Ureter (tissue), 1 donor: ENCODE results near the gene CDK10. TPM values are rescaled to one million over a fixed set of nuclear protein-coding genes. Genes with fewer than 3 reads are reported as not detected.
"Not testable (repeated sequence)": the region's sequence is repeated elsewhere in the genome, so short reads cannot be mapped to it uniquely, and the experiment has no call there.

Source experiments
- DNase-seq: peaks from one replicate; pipeline ENCODE4 v3.0.0-alpha.2; 2020; ENCODE audit warnings: low spot score
- total RNA-seq: library from RNA; stranded (reverse); gene quantifications from one replicate; pipeline ENCODE4 v1.2.4, GENCODE V29; 2023
- donor health status: DM: yes; HTN: yes; CAD: no.

The CDK10 gene
- total RNA-seq, 1 donor from 2014 or later = 89.8 TPM

- DNase-seq = no peak
Measured at GRCh38 chr16:89695875-89696669, 9.6 kb downstream of the CDK10 start.

GRCh38 chr16:89696670-89697128, 10.2 kb downstream of the CDK10 start:
- DNase-seq = no peak

- no peak for DNase-seq
Measured at GRCh38 chr16:89697161-89697615, 10.7 kb downstream of the CDK10 start.

GRCh38 chr16:89697616-89698331, 11.3 kb downstream of the CDK10 start:
- DNase-seq = no peak

- not testable (repeated sequence) for DNase-seq
Measured at GRCh38 chr16:89698717-89699116, 12.2 kb downstream of the CDK10 start.

- not testable (repeated sequence) for DNase-seq
Measured at GRCh38 chr16:89699629-89700099, 13.2 kb downstream of the CDK10 start.

GRCh38 chr16:89700100-89700648, 13.7 kb downstream of the CDK10 start:
- DNase-seq = peak; percentile 100

- DNase-seq = no peak
Measured at GRCh38 chr16:89700649-89701424, 14.3 kb downstream of the CDK10 start.

- peak; percentile 95 for DNase-seq
Measured at GRCh38 chr16:89701425-89702406, 15.2 kb downstream of the CDK10 start, which contains the start of gene SPATA2L. Gene SPATA2L, minus strand, starts transcription at chr16:89701705. Its CDS starts 473 bp downstream, at chr16:89701232.

- no peak for DNase-seq
Measured at GRCh38 chr16:89704281-89704680, 17.8 kb downstream of the CDK10 start.

GRCh38 chr16:89705006-89705405, 18.5 kb downstream of the CDK10 start:
- DNase-seq = no peak

- no peak for DNase-seq
Measured at GRCh38 chr16:89706518-89707260, 20.2 kb downstream of the CDK10 start.

GRCh38 chr16:89707695-89708094, 21.2 kb downstream of the CDK10 start:
- no peak for DNase-seq

- no peak for DNase-seq
Measured at GRCh38 chr16:89708481-89708931, 22.0 kb downstream of the CDK10 start.

- no peak for DNase-seq
Measured at GRCh38 chr16:89709166-89709565, 22.7 kb downstream of the CDK10 start.

GRCh38 chr16:89709716-89710432, 23.4 kb downstream of the CDK10 start:
- DNase-seq = no peak

GRCh38 chr16:89710709-89711564, 24.4 kb downstream of the CDK10 start:
- no peak for DNase-seq
